AG04450 (cell line): Measurements from ENCODE around the gene PTEN. TPM values are rescaled to one million over a fixed set of nuclear protein-coding genes. Genes with fewer than 3 reads are reported as not detected.

Experiments used
- polyA plus RNA-seq: library from polyadenylated mRNA; depleted of rRNA; stranded (reverse); fragments of >200 nt; gene quantifications from 2 replicates; pipeline ENCODE4 v1.2.3, GENCODE V29; 2011; rRNA removed
- small RNA-seq: library from RNA; depleted of rRNA; stranded (forward); fragments of <200 nt; gene quantifications from one replicate; pipeline ENCODE3, GENCODE V24; 2012; ENCODE audit warnings: low read depth; ENCODE audit not compliant: insufficient read length

Gene PTEN
- polyA plus RNA-seq, 1 experiment = 96.1 TPM

Small RNA genes within 50 kb of the gene (small RNA-seq; reads per million reads assigned to genes)
- gene RF00284 (not detected), gene RN7SL78P (not detected)

Other genes starting within 250 kb of the PTEN start
- 44.0 and 51.4 TPM in 2 replicates for gene PAPSS2, start 203.7 kb upstream of the PTEN start, polyA plus RNA-seq
- 31.3 and 43.7 TPM in 2 replicates for gene ATAD1, start 45.4 kb upstream of the PTEN start, polyA plus RNA-seq
- gene KLLN, start 92 bp upstream of the PTEN start, polyA plus RNA-seq = 0.51 and 0.58 TPM in 2 replicates